GM12875 (cell line): ENCODE results near the gene YPEL2.

Experiments used
- H3K4me3 ChIP-seq: one replicate; pipeline ENCODE4 v1.5.1; 2011; ENCODE audit warnings: low read depth, low read length, control low read depth
- CTCF ChIP-seq: IDR thresholded peaks from 2 replicates; pipeline ENCODE4 v1.5.1; 2011; ENCODE audit warnings: low read depth, mild to moderate bottlenecking, control low read depth, inconsistent platforms, low read length, moderate library complexity, borderline replicate concordance; ENCODE audit not compliant: insufficient read depth

YPEL2 gene

GRCh38 chr17:59372138-59372751 is 40.8 kb downstream of the YPEL2 start:
- no peak for TF ChIP-seq CTCF
- no peak overlapping the region for H3K4me3 ChIP-seq

GRCh38 chr17:59373882-59374495 is 42.5 kb downstream of the YPEL2 start:
- no peak for TF ChIP-seq CTCF
- no peak overlapping the region for H3K4me3 ChIP-seq

- TF ChIP-seq CTCF, result no peak
Observed at GRCh38 chr17:59374612-59375011, 43.2 kb downstream of the YPEL2 start.

GRCh38 chr17:59375857-59376256 is 44.4 kb downstream of the YPEL2 start:
- no peak overlapping the region for H3K4me3 ChIP-seq
- no peak for TF ChIP-seq CTCF

More at GRCh38 chr17:59374612-59375011, 43.2 kb downstream of the YPEL2 start:
- no peak overlapping the region for H3K4me3 ChIP-seq

- no peak for TF ChIP-seq CTCF
- no peak overlapping the region for H3K4me3 ChIP-seq
Observed at GRCh38 chr17:59376506-59376905, 45.1 kb downstream of the YPEL2 start.

GRCh38 chr17:59377410-59377809 is 46.0 kb downstream of the YPEL2 start:
- no peak for TF ChIP-seq CTCF

GRCh38 chr17:59378675-59379074 is 47.2 kb downstream of the YPEL2 start:
- no peak for TF ChIP-seq CTCF
- H3K4me3 ChIP-seq, result no peak overlapping the region

More at GRCh38 chr17:59377410-59377809, 46.0 kb downstream of the YPEL2 start:
- H3K4me3 ChIP-seq, result no peak overlapping the region
